ENCODE data around the gene AP3B1.
"Not testable (repeated sequence)": the region's sequence is repeated elsewhere in the genome, so short reads cannot be mapped to it uniquely, and the experiment has no call there.

Gene AP3B1

DNA sequence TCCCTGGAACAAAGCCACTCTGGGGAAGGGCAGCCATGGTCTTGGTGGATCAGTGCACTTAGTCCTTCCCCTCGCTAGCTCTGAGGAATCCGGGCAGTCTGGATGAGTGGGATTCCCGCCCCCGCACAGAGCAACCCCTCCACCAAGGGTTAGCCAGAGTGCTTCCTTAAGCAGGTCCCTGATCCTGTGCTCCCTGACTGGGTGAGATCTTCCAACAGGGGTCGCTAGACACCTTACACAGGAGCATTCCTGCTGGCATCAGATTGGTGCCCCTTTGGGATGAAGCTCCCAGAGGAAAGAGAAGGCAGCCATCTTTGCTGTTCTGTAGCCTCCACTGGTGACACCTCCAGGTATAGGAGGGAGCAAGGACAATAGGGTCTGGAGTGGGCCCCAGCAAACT, 228.8 kb downstream of the AP3B1 start:
- no peak overlapping the region for H3K4me3 ChIP-seq (ENCODE audit: low read length)
- TF ChIP-seq ZNF274 (IDR thresholded peaks at IDR 0.05; ENCODE audit: low read depth, low read length): no peak

DNA sequence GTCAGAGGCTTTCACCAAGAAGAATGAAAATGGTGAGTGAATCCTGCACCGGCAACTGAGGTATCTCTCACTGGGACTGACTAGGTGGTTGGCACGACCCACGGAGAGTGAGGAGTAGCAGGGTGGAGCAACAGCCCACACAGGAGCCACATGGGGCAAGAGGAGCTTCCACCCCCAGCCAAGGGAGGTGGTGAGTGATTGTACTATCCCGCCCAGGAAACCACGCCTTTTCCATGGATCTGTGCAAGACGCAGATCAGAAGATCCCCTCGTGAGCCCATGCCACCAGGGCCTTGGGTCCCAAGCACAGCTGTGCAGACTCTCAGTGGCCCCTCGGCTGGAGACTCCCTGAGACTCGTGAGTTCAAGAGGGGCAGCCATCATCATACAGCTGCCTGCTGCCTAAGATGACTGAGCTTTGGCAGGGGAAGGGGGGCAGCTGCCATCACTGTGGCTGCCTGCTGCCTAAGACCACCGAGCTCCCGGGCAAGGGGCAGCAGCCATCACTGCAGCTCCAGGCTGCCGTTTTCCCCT, 229.5 kb downstream of the AP3B1 start:
- no peak for TF ChIP-seq ZNF274 (IDR thresholded peaks at IDR 0.05; ENCODE audit: low read depth, low read length)
- no peak overlapping the region for H3K4me3 ChIP-seq (ENCODE audit: low read length)

DNA sequence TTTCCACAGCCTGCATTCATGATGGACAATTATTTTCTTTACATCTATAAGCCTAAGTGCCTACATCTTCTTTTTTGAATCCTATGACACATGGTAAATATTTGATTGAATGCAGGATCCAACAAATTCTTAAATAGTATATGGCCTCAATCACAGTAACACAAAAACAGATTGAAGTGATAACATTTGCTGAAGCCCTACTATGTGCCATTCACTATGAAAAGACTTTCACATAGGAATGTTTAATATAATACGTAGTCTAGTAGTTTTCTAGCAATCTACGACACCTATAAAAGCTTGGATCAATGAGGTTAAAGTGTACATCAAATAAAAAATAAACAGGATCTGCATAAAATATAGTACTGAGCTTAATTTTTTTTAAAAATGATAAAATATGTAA, 231.0 kb downstream of the AP3B1 start:
- H3K4me3 ChIP-seq (ENCODE audit: low read length): no peak overlapping the region
- TF ChIP-seq ZNF274 (IDR thresholded peaks at IDR 0.05; ENCODE audit: low read depth, low read length): no peak

DNA sequence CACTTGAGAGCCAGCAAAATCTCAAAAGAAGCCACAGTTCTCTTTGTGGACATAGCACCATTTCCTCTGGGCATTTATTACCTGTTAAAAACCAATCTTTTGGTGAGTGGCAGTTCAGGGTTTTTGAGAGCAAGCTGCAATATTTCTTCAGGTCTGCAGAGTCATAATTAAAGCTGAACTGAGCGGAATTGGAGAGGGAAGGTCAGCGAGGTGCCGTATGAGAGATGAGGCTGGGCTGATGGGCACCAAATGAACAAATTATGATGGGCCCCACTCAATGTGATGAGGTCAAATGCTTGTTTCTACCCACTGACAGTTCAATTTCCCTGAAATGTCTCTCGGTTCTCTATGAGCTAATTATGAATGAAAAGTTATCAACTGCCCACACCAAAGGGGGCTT, 231.9 kb downstream of the AP3B1 start:
- no peak overlapping the region for H3K4me3 ChIP-seq (ENCODE audit: low read length)
- TF ChIP-seq ZNF274 (IDR thresholded peaks at IDR 0.05; ENCODE audit: low read depth, low read length): no peak

DNA sequence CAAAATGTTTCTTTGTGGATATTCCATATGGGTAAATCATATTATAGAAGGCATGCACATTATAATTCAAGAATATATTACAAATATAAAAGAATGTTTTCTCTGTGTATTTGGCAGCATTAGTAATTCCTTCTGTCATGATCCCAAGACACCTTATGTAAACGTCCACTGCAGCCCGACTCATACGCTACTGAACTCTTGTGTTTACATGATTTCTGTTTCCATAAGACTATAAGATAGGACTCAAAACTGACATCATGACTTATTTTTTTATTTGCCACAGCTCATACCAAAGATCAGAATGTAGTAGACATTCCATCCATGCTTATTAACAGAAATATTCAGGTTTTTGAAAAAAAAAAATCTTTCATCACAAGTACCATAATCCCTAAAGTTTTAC, 234.1 kb downstream of the AP3B1 start:
- H3K4me3 ChIP-seq (ENCODE audit: low read length): no peak overlapping the region
- no peak for TF ChIP-seq ZNF274 (IDR thresholded peaks at IDR 0.05; ENCODE audit: low read depth, low read length)

- H3K4me3 ChIP-seq (ENCODE audit: low read length): no peak overlapping the region
- no peak for TF ChIP-seq ZNF274 (IDR thresholded peaks at IDR 0.05; ENCODE audit: low read depth, low read length)
Observed at GRCh38 chr5:78058625-78059024, 235.9 kb downstream of the AP3B1 start.

- TF ChIP-seq ZNF274 (IDR thresholded peaks at IDR 0.05; ENCODE audit: low read depth, low read length): no peak
- H3K4me3 ChIP-seq (ENCODE audit: low read length): no peak overlapping the region
Observed at GRCh38 chr5:78056901-78057514, 237.5 kb downstream of the AP3B1 start.

- H3K4me3 ChIP-seq (ENCODE audit: low read length): no peak overlapping the region
- TF ChIP-seq ZNF274 (IDR thresholded peaks at IDR 0.05; ENCODE audit: low read depth, low read length): no peak
Observed at GRCh38 chr5:78056053-78056452, 238.4 kb downstream of the AP3B1 start.

DNA sequence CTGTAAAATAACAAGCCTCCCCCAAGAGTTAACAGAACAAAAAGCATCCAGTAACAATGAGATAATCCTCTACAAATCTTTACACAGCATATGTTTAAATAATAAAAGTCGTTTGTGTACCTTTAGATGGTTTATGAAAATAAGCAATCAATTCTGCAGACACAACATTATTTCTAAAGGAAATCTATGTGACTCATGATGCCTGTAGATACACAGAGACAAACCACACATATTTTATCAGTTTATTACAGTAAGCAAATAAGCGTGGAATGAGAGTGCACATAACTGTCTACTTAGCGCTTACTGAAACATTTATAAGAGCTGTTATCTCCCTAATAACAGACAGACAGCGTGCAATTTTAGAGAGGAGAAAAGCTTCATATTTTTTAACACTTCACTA, 243.6 kb downstream of the AP3B1 start:
- TF ChIP-seq ZNF274 (IDR thresholded peaks at IDR 0.05; ENCODE audit: low read depth, low read length): no peak
- no peak overlapping the region for H3K4me3 ChIP-seq (ENCODE audit: low read length)

DNA sequence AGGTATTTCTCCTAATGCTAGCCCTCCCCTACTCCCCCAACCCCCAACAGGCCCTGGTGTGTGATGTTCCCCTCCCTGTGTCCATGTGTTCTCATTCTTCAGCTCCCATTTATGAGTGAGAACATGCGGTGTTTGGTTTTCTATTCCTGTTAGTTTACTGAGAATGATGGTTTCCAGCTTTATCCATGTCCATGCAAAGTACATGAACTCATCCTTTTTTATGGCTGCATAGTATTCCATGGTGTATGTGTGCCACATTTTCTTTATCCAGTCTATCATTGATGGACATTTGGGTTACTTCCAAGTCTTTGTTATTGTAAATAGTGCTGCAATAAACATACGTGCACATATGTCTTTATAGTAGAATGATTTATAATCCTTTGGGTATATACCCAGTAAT, 247.7 kb downstream of the AP3B1 start:
- not testable (repeated sequence) for H3K4me3 ChIP-seq (ENCODE audit: low read length)

GRCh38 chr5:78046006-78046405, 248.5 kb downstream of the AP3B1 start:
- TF ChIP-seq ZNF274 (IDR thresholded peaks at IDR 0.05; ENCODE audit: low read depth, low read length): no peak

GRCh38 chr5:78041805-78042204, 252.7 kb downstream of the AP3B1 start:
- no peak overlapping the region for H3K4me3 ChIP-seq (ENCODE audit: low read length)
- no peak for TF ChIP-seq ZNF274 (IDR thresholded peaks at IDR 0.05; ENCODE audit: low read depth, low read length)

More at GRCh38 chr5:78046006-78046405, 248.5 kb downstream of the AP3B1 start:
- no peak overlapping the region for H3K4me3 ChIP-seq (ENCODE audit: low read length)

DNA sequence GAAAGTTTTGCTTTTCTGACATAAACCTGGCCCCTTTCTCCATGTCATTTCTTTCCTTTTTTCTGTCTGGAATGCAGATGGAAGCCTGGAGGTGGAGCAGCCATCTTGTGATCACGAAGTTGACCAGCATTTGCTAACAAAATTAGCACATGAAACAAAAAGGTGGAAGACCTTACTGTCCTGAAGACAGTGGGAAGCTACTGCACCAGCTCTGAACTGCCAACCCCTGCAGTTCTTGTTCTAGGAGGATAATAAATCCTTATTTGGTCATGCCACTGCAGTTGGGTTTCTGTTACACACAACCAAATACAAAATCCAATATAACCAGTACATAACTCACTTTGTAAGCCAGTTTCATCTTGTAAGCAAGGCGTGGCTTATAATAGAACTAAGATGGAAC, 269.0 kb downstream of the AP3B1 start:
- no peak for TF ChIP-seq ZNF274 (IDR thresholded peaks at IDR 0.05; ENCODE audit: low read depth, low read length)

GRCh38 chr5:78019744-78020143, 274.8 kb downstream of the AP3B1 start:
- no peak for TF ChIP-seq ZNF274 (IDR thresholded peaks at IDR 0.05; ENCODE audit: low read depth, low read length)
- H3K4me3 ChIP-seq (ENCODE audit: low read length): no peak overlapping the region

More for the DNA sequence above, 269.0 kb downstream of the AP3B1 start:
- H3K4me3 ChIP-seq (ENCODE audit: low read length): no peak overlapping the region

GRCh38 chr5:78016863-78017529, 277.5 kb downstream of the AP3B1 start:
- H3K4me3 ChIP-seq (ENCODE audit: low read length): no peak overlapping the region
- TF ChIP-seq ZNF274 (IDR thresholded peaks at IDR 0.05; ENCODE audit: low read depth, low read length): no peak

Measured in GM08714 (cell line).